Measurements from ENCODE around the gene C3orf49.

C3orf49 gene

GRCh38 chr3:63853106-63853505, 34.0 kb downstream of the C3orf49 start:
- DNase-seq: no peak

- no peak for DNase-seq
Observed at GRCh38 chr3:63855333-63855940, 36.3 kb downstream of the C3orf49 start.

GRCh38 chr3:63857311-63857710, 38.2 kb downstream of the C3orf49 start:
- no peak for DNase-seq

- no peak for DNase-seq
Observed at GRCh38 chr3:63860776-63861175, 41.7 kb downstream of the C3orf49 start.

GRCh38 chr3:63861306-63861705, 42.2 kb downstream of the C3orf49 start:
- DNase-seq: no peak

GRCh38 chr3:63862804-63863149, 43.7 kb downstream of the C3orf49 start:
- DNase-seq: no peak

- peak; percentile 29 to 62 (median 34) for DNase-seq
Observed at GRCh38 chr3:63863150-63864007, 44.3 kb downstream of the C3orf49 start, which contains the start of the genes ATXN7 and THOC7. Gene ATXN7 (plus strand): TSS chr3:63863867. CDS start chr3:63912599, 48,732 bp downstream. Gene THOC7 (minus strand): TSS chr3:63863805. CDS start chr3:63863790, 15 bp downstream.

GRCh38 chr3:63864008-63864964, 45.2 kb downstream of the C3orf49 start:
- peak in 3 of 4 experiments; percentile 12 to 36 (median 24) for DNase-seq

GRCh38 chr3:63864965-63865327, 45.8 kb downstream of the C3orf49 start:
- DNase-seq: no peak

- DNase-seq: no peak
Observed at GRCh38 chr3:63867225-63867624, 48.1 kb downstream of the C3orf49 start.

- DNase-seq: no peak
Observed at GRCh38 chr3:63869940-63870614, 51.0 kb downstream of the C3orf49 start.

- DNase-seq: no peak
Observed at GRCh38 chr3:63870615-63871005, 51.5 kb downstream of the C3orf49 start.

- no peak for DNase-seq
Observed at GRCh38 chr3:63872135-63872924, 53.2 kb downstream of the C3orf49 start.

- DNase-seq: no peak
Observed at GRCh38 chr3:63874769-63875168, 55.7 kb downstream of the C3orf49 start.

- no peak for DNase-seq
Observed at GRCh38 chr3:63875510-63875909, 56.4 kb downstream of the C3orf49 start.

- no peak for DNase-seq
Observed at GRCh38 chr3:63876260-63876659, 57.2 kb downstream of the C3orf49 start.

GRCh38 chr3:63877737-63878393, 58.8 kb downstream of the C3orf49 start:
- no peak for DNase-seq

- no peak for DNase-seq
Observed at GRCh38 chr3:63878394-63879060, 59.4 kb downstream of the C3orf49 start.

GRCh38 chr3:63880653-63881052, 61.6 kb downstream of the C3orf49 start:
- DNase-seq: no peak

- no peak for DNase-seq
Observed at GRCh38 chr3:63886858-63887257, 67.8 kb downstream of the C3orf49 start.

- DNase-seq: no peak
Observed at GRCh38 chr3:63891518-63891917, 72.4 kb downstream of the C3orf49 start.
